ENCODE results near the gene MPPED2. TPM values are rescaled to one million over a fixed set of nuclear protein-coding genes. Genes with fewer than 3 reads are reported as not detected.

Gene MPPED2
- total and polyA plus RNA-seq, 8 donors = 2.0 to 5.0 (median 3.8) TPM

- no peak overlapping the region for H3K4me3 ChIP-seq
- no peaks in the 10 kb centered on the region for H3K27me3 ChIP-seq
- no peaks in the 10 kb centered on the region for H3K4me1 ChIP-seq
- H3K27ac ChIP-seq = no peak overlapping the region
- intact Hi-C loops (cut with DNase I) = no loop called here
- DNase-seq = no peak
- 61 to 70% methylated on average over 1 of the region's 1 CpG for WGBS, 2 donors
- no peaks in the 10 kb centered on the region for H3K36me3 ChIP-seq
- no peak for TF ChIP-seq CTCF (IDR thresholded peaks at IDR 0.05)
- ATAC-seq = no peak
- H3K9me3 ChIP-seq = no peaks in the 10 kb centered on the region
- no peak for FAIRE-seq
These were observed 216.0 kb downstream of the MPPED2 start for GRCh38 chr11:30370164-30370563.

- no peak overlapping the region for H3K27ac ChIP-seq
- no peaks in the 10 kb centered on the region for H3K36me3 ChIP-seq
- no peak overlapping the region for H3K4me3 ChIP-seq
- DNase-seq (no peak), ATAC-seq (no peak), FAIRE-seq (no peak)
- no peak for TF ChIP-seq CTCF (IDR thresholded peaks at IDR 0.05)
- no peaks in the 10 kb centered on the region for H3K9me3 ChIP-seq
- intact Hi-C loops (cut with DNase I) = no loop called here
- no peaks in the 10 kb centered on the region for H3K27me3 ChIP-seq
- H3K4me1 ChIP-seq = no peaks in the 10 kb centered on the region
- 74 to 76% methylated on average over 4 of the region's 4 CpGs for WGBS, 2 donors
These were observed 217.8 kb downstream of the MPPED2 start for GRCh38 chr11:30368394-30368793.

GRCh38 chr11:30365793-30366517 is 220.2 kb downstream of the MPPED2 start:
- no peaks in the 10 kb centered on the region for H3K9me3 ChIP-seq
- no peak for ATAC-seq
- DNase-seq = no peak
- no peak for FAIRE-seq
- no peak for TF ChIP-seq CTCF (IDR thresholded peaks at IDR 0.05)
- H3K27ac ChIP-seq = no peak overlapping the region
- no peaks in the 10 kb centered on the region for H3K4me1 ChIP-seq
- no peak overlapping the region for H3K4me3 ChIP-seq
- WGBS, 2 donors = 84 to 89% methylated on average over 3 of the region's 3 CpGs
- intact Hi-C loops (cut with DNase I) = no loop called here
- H3K36me3 ChIP-seq = no peaks in the 10 kb centered on the region
- H3K27me3 ChIP-seq = no peaks in the 10 kb centered on the region

GRCh38 chr11:30364837-30365482 is 221.2 kb downstream of the MPPED2 start:
- DNase-seq = no peak
- no peaks in the 10 kb centered on the region for H3K9me3 ChIP-seq
- H3K27ac ChIP-seq = no peak overlapping the region
- H3K4me3 ChIP-seq = no peak overlapping the region
- FAIRE-seq = no peak
- H3K27me3 ChIP-seq = no peaks in the 10 kb centered on the region
- WGBS, 2 donors = 49 to 55% methylated on average over 9 of the region's 9 CpGs
- no peaks in the 10 kb centered on the region for H3K4me1 ChIP-seq
- no peak for ATAC-seq
- TF ChIP-seq CTCF (IDR thresholded peaks at IDR 0.05) = no peak
- H3K36me3 ChIP-seq = no peaks in the 10 kb centered on the region
- intact Hi-C loops (cut with DNase I) = no loop called here

All from pancreas (tissue), 10 donors.